Liver (tissue), 9 donors: ENCODE results near the gene CNST. TPM values are rescaled to one million over a fixed set of nuclear protein-coding genes. Genes with fewer than 3 reads are reported as not detected.
A peak's percentile ranks its signal among the peaks of the same experiment; 100 is the strongest.

Source experiments
- DNase-seq: peaks from one replicate; pipeline ENCODE4 v3.0.0-alpha.2; 2017; ENCODE audit warnings: low spot score
- H3K27ac ChIP-seq, 2 donors: one replicate each; pipeline ENCODE4 v1.7.0; 2013; ENCODE audit warnings: inconsistent platforms in 2 of 2, low read length in 2 of 2, control low read depth in 1 of 2, low read depth in 1 of 2, mild to moderate bottlenecking in 1 of 2
- H3K27me3 ChIP-seq, 4 donors: one replicate each; pipeline versions ENCODE4 v1.6.1 to v1.7.0; 2013; ENCODE audit warnings: low read length in 3 of 4, inconsistent platforms in 1 of 4, mild to moderate bottlenecking in 1 of 4, moderate library complexity in 1 of 4; ENCODE audit not compliant: control insufficient read depth in 4 of 4, insufficient read depth in 4 of 4
- H3K36me3 ChIP-seq, 4 donors: one replicate each; pipeline versions ENCODE4 v1.6.1 to v1.7.0; 2013; ENCODE audit warnings: low read length in 3 of 4, mild to moderate bottlenecking in 3 of 4, low read depth in 1 of 4, moderate library complexity in 1 of 4; ENCODE audit not compliant: control insufficient read depth in 4 of 4, insufficient read depth in 3 of 4
- H3K4me1 ChIP-seq, 4 donors: one replicate each; pipeline versions ENCODE4 v1.6.1 to v1.7.0; 2013; ENCODE audit warnings: low read length in 3 of 4, mild to moderate bottlenecking in 3 of 4, moderate library complexity in 1 of 4; ENCODE audit not compliant: control insufficient read depth in 4 of 4, insufficient read depth in 4 of 4
- H3K4me3 ChIP-seq, 3 donors: one replicate each; pipeline versions ENCODE4 v1.6.1 to v1.7.0; 2013; ENCODE audit warnings: low read length in 3 of 3, control low read depth in 1 of 3, low read depth in 1 of 3, mild to moderate bottlenecking in 1 of 3
- H3K9ac ChIP-seq, 2 donors: one replicate each; pipeline ENCODE4 v1.7.0; 2013; ENCODE audit warnings: low read length in 2 of 2, mild to moderate bottlenecking in 2 of 2, moderate library complexity in 2 of 2, control low read depth in 1 of 2, low read depth in 1 of 2
- H3K9me3 ChIP-seq, 4 donors: one replicate each; pipeline versions ENCODE4 v1.6.1 to v1.7.0; 2013; ENCODE audit warnings: low read length in 3 of 4; ENCODE audit not compliant: control insufficient read depth in 4 of 4
- ATF3 ChIP-seq: IDR thresholded peaks from 2 replicates; pipeline ENCODE4 v1.6.1; 2016; ENCODE audit warnings: antibody characterized with exemption
- CTCF ChIP-seq: fragments of 150-350 bp; IDR thresholded peaks from 2 replicates; pipeline ENCODE4 v1.5.1; 2017; ENCODE audit warnings: improper control_type of control experiment, low read depth, low read length; ENCODE audit not compliant: missing input control
- EGR1 ChIP-seq, 2 donors: IDR thresholded peaks; 2 replicates each; pipeline ENCODE4 v1.6.1; 2016 to 2018; ENCODE audit warnings: antibody characterized with exemption in 2 of 2, low read depth in 2 of 2
- FOXA1 ChIP-seq: IDR thresholded peaks from 2 replicates; pipeline ENCODE4 v1.6.1; 2016; ENCODE audit warnings: antibody characterized with exemption
- FOXA2 ChIP-seq: IDR thresholded peaks from 2 replicates; pipeline ENCODE4 v1.6.1; 2016; ENCODE audit warnings: antibody characterized with exemption
- GABPA ChIP-seq, 2 donors: IDR thresholded peaks in 1 of 2; conservative IDR thresholded peaks in 1 of 2; 2 replicates each; pipeline ENCODE4 v1.6.1; 2016; ENCODE audit warnings: antibody characterized with exemption in 2 of 2, mild to moderate bottlenecking in 1 of 2, moderate library complexity in 1 of 2
- HNF4G ChIP-seq: IDR thresholded peaks from 2 replicates; pipeline ENCODE4 v1.6.1; 2016; ENCODE audit warnings: antibody characterized with exemption
- JUND ChIP-seq, 2 donors: IDR thresholded peaks; 2 replicates each; pipeline ENCODE4 v1.6.1; 2016; ENCODE audit warnings: antibody characterized with exemption in 2 of 2
- MAX ChIP-seq: IDR thresholded peaks from 2 replicates; pipeline ENCODE4 v1.6.1; 2016; ENCODE audit warnings: antibody characterized with exemption
- NR2F2 ChIP-seq: IDR thresholded peaks from 2 replicates; pipeline ENCODE4 v1.6.1; 2016; ENCODE audit warnings: antibody characterized with exemption
- RAD21 ChIP-seq, 2 donors: IDR thresholded peaks; 2 replicates each; pipeline ENCODE4 v1.6.1; 2016; ENCODE audit warnings: antibody characterized with exemption in 2 of 2, mild to moderate bottlenecking in 2 of 2
- REST ChIP-seq: IDR thresholded peaks from 2 replicates; pipeline ENCODE4 v1.6.1; 2016; ENCODE audit warnings: antibody characterized with exemption, mild to moderate bottlenecking
- RXRA ChIP-seq, 2 donors: IDR thresholded peaks; 2 replicates each; pipeline ENCODE4 v1.6.1; 2017 to 2018; ENCODE audit warnings: antibody characterized with exemption in 2 of 2, mild to moderate bottlenecking in 1 of 2
- SP1 ChIP-seq: IDR thresholded peaks from 2 replicates; pipeline ENCODE4 v1.6.1; 2018; ENCODE audit warnings: antibody characterized with exemption, mild to moderate bottlenecking
- TAF1 ChIP-seq: conservative IDR thresholded peaks from 2 replicates; pipeline ENCODE4 v1.6.1; 2016; ENCODE audit warnings: antibody characterized with exemption, mild to moderate bottlenecking
- YY1 ChIP-seq: IDR thresholded peaks from 2 replicates; pipeline ENCODE4 v1.6.1; 2016; ENCODE audit warnings: antibody characterized with exemption, mild to moderate bottlenecking
- ZBTB33 ChIP-seq: IDR thresholded peaks from 2 replicates; pipeline ENCODE4 v1.6.1; 2016; ENCODE audit warnings: antibody characterized with exemption
- WGBS: extraction: QIAGEN DNeasy Blood & Tissue Kit; methylation state at CpG from one replicate; pipeline ENCODE4 v1.1.7; 2013; 5-methylcytosine and 5-hydroxymethylcytosine counted together
- polyA plus RNA-seq, 2 donors: library from polyadenylated mRNA; stranded (reverse) in 1 of 2; unstranded in 1 of 2; fragments of 200-250 nt in 1 of 2; fragments of >200 nt in 1 of 2; fragmentation: Nextera tagmentation in 1 of 2; extraction: Ambion mirVana in 1 of 2; gene quantifications; one replicate each; pipeline versions ENCODE4 v1.2.1 to v1.2.3, GENCODE V29; 2013 to 2015
- total RNA-seq, 2 donors: library from RNA; depleted of rRNA; stranded (reverse); fragments of >200 nt; gene quantifications; one replicate each; pipeline ENCODE4 v1.2.3, GENCODE V29; 2014
- donor health status: healthy.
- donor health status: healthy.
- donor health status: healthy.
- donor health status: healthy.
- donor health status: healthy.

CNST gene
- total and polyA plus RNA-seq, 4 donors = 6.1 to 36.3 (median 12.1) TPM

- H3K9ac ChIP-seq = peak overlapping the region; percentile 66 to 72
- H3K4me3 ChIP-seq = peak overlapping the region in 2 of 3 donors; percentile 83 to 99
- WGBS = 61% methylated on average over 4 of the region's 4 CpGs
- H3K36me3 ChIP-seq = peaks cover 0 to 3% (median 1%) of the 10 kb centered on the region in 4 donors
- H3K27ac ChIP-seq = peak overlapping the region; percentile 92 to 96
- peaks cover 3 to 28% (median 17%) of the 10 kb centered on the region in 4 donors for H3K4me1 ChIP-seq
- TF ChIP-seq REST (no peak), FOXA1 (no peak), RXRA (IDR thresholded peaks at IDR 0.05) (no peak), JUND (IDR thresholded peaks at IDR 0.05) (no peak), ATF3 (no peak), SP1 (no peak), HNF4G (no peak), TAF1 (no peak), NR2F2 (no peak), RAD21 (IDR thresholded peaks at IDR 0.05) (no peak), GABPA (IDR thresholded peaks at IDR 0.05 in 1 of 2, conservative IDR thresholded peaks at IDR 0.05 in 1 of 2) (no peak), MAX (no peak), ZBTB33 (no peak), CTCF (no peak), EGR1 (IDR thresholded peaks at IDR 0.05; ENCODE audit: low read depth in 2 of 2) (no peak), FOXA2 (no peak), YY1 (no peak)
- H3K27me3 ChIP-seq = no peaks in the 10 kb centered on the region
- no peaks in the 10 kb centered on the region for H3K9me3 ChIP-seq
- no peak for DNase-seq
Observed at GRCh38 chr1:246567646-246568235, 1.5 kb downstream of the CNST start.
